Duodenal mucosa (tissue), 2 donors: ENCODE measurements around the gene EPHB2.

ENCODE experiments used
- H3K27ac ChIP-seq: one replicate; pipeline ENCODE4 v1.7.0; 2013; ENCODE audit warnings: low read depth, low read length
- H3K27me3 ChIP-seq, 2 donors: one replicate each; pipeline ENCODE4 v1.7.0; 2013; ENCODE audit warnings: low read length in 2 of 2, control low read depth in 1 of 2; ENCODE audit not compliant: insufficient read depth in 2 of 2, control insufficient read depth in 1 of 2
- H3K36me3 ChIP-seq, 2 donors: one replicate each; pipeline ENCODE4 v1.7.0; 2013; ENCODE audit warnings: low read length in 2 of 2, control low read depth in 1 of 2; ENCODE audit not compliant: insufficient read depth in 2 of 2, control insufficient read depth in 1 of 2
- H3K4me1 ChIP-seq, 2 donors: one replicate each; pipeline ENCODE4 v1.7.0; 2013; ENCODE audit warnings: low read length in 2 of 2, control low read depth in 1 of 2; ENCODE audit not compliant: insufficient read depth in 2 of 2, control insufficient read depth in 1 of 2
- H3K4me3 ChIP-seq, 2 donors: one replicate each; pipeline ENCODE4 v1.7.0; 2013; ENCODE audit warnings: low read length in 2 of 2, low read depth in 1 of 2
- H3K9ac ChIP-seq, 2 donors: one replicate each; pipeline ENCODE4 v1.7.0; 2013; ENCODE audit warnings: low read length in 2 of 2, low read depth in 1 of 2
- H3K9me3 ChIP-seq, 2 donors: one replicate each; pipeline ENCODE4 v1.7.0; 2013; ENCODE audit warnings: low read length in 2 of 2, control low read depth in 1 of 2; ENCODE audit not compliant: control insufficient read depth in 1 of 2

Gene EPHB2

GRCh38 chr1:22787636-22788035 lies 77.0 kb downstream of the EPHB2 start:
- no peaks in the 10 kb centered on the region for H3K27me3 ChIP-seq
- H3K4me1 ChIP-seq = peaks cover 32% of the 10 kb centered on the region in 2 donors
- peaks cover 0 to 34% of the 10 kb centered on the region in 2 donors for H3K36me3 ChIP-seq
- no peak overlapping the region for H3K9ac ChIP-seq
- H3K4me3 ChIP-seq = no peak overlapping the region
- H3K9me3 ChIP-seq = no peaks in the 10 kb centered on the region
- H3K27ac ChIP-seq = no peak overlapping the region

GRCh38 chr1:22788254-22788661 lies 77.6 kb downstream of the EPHB2 start:
- no peaks in the 10 kb centered on the region for H3K9me3 ChIP-seq

GRCh38 chr1:22789356-22789994 lies 78.8 kb downstream of the EPHB2 start:
- no peak overlapping the region for H3K9ac ChIP-seq
- no peak overlapping the region for H3K27ac ChIP-seq
- no peaks in the 10 kb centered on the region for H3K9me3 ChIP-seq
- peaks cover 36 to 38% of the 10 kb centered on the region in 2 donors for H3K4me1 ChIP-seq
- H3K36me3 ChIP-seq = peaks cover 0 to 24% of the 10 kb centered on the region in 2 donors
- H3K27me3 ChIP-seq = no peaks in the 10 kb centered on the region
- no peak overlapping the region for H3K4me3 ChIP-seq

More at GRCh38 chr1:22788254-22788661, 77.6 kb downstream of the EPHB2 start:
- Histone ChIP-seq H3K9ac (no peak overlapping the region), H3K4me1 (peaks cover 32% of the 10 kb centered on the region in 2 donors), H3K27ac (no peak overlapping the region), H3K4me3 (no peak overlapping the region), H3K36me3 (peaks cover 0 to 29% of the 10 kb centered on the region in 2 donors), H3K27me3 (no peaks in the 10 kb centered on the region)

DNA sequence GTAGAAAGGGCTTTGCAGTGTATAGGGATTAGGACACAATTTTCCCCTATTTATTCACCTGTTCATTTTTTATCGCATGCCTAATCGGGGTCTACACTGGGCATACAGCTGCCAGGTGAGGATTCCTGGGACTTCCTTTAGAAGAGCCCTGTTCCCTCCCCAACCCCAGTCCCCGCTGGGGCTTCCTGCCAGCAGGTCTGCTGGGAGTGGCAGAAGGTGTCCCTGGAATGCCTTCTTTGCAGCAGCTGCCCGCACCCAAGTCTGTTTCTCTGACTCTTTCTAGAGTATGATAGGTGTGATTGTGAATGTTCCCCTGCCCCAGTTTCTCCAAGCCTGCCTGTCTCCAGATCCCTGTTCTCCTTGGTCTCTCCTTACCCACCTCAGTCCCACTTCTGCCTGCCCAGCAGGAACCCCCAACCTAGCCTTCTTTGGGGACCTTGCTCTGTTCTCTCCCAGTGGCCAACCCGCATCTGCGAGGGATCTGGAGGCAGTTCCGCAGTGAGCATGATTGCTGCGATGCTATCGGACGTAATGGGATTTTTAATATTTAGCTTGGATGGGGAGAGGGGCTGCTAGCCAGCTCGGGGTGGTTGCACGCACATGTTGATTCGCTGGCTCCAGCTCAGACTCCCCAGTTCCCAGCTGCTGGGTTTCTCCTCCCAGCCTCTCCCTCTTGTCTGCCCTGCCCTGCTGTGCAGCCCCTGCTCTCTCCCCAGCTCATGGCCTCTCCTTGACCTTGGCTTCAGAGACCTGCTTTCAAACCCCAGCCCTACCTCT lies 79.8 kb downstream of the EPHB2 start:
- H3K4me3 ChIP-seq = peak overlapping the region in 1 of 2 donors; percentile 6
- no peak overlapping the region for H3K9ac ChIP-seq
- no peaks in the 10 kb centered on the region for H3K27me3 ChIP-seq
- H3K9me3 ChIP-seq = no peaks in the 10 kb centered on the region
- H3K4me1 ChIP-seq = peaks cover 40 to 42% of the 10 kb centered on the region in 2 donors
- H3K36me3 ChIP-seq = peaks cover 0 to 17% of the 10 kb centered on the region in 2 donors
- no peak overlapping the region for H3K27ac ChIP-seq

DNA sequence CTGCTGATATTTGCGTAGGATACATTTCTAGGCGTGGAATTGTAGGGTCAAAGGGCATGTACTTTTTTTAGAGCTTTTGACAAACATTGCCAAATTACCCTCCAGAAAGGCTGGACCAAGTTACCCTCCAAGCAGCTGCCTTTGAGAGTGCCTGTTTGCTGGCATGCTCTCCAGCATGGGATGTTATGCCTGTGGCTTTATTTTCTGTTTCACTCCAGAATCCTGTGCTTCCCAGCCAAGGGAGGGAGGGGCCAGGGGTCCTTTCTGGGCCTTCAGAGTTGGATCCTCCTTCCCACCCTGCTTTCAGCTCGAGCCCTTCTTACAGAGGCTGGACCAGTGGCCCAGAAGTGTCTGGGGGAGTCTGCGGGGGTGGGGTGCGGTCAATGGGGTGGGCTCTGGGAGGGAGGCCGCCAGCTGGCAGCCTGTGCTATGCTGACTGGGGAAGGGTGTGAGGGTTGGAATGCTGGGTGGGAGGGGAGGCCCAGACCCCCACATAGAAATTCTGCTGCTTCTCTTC lies 81.2 kb downstream of the EPHB2 start:
- Histone ChIP-seq H3K27me3 (no peaks in the 10 kb centered on the region), H3K27ac (no peak overlapping the region), H3K4me3 (no peak overlapping the region), H3K36me3 (peaks cover 0 to 2% of the 10 kb centered on the region in 2 donors), H3K9ac (no peak overlapping the region), H3K9me3 (no peaks in the 10 kb centered on the region), H3K4me1 (peaks cover 40 to 42% of the 10 kb centered on the region in 2 donors)

DNA sequence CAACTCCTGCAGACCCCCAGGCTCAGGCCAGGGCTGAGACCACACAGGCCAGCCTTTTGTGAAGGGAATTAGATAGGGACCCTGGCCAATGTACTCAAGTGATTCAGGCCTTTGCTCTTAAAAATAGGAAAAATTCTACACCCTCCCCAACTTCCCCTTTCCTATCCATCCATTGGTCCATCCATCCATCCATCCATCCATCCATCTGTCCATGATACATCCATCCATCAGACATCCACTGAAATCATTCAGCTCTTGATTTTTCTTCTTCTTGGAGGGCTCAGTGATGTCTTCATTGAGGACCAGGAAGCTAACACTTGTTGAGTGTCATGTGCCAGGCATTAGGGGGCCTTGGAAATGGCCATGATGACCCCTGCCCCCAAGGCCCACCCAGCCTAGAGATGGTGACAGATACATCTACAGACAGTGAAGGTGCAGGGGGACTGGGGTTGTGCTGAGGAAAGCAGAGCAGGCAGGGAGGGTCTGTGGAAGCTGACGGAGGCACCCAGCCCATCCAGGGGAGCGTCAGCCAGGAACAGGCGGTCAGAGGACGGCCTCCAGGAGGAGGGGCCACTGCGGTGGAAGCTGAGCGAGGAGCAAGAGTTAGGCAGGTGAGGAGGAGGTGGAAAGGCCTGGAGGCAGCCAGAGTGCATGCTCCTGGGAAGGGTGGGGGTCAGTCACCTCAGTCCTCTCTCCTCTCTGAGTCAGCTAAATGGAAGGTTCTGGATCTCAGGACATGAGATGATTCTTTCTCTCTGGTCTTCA lies 81.9 kb downstream of the EPHB2 start:
- Histone ChIP-seq H3K36me3 (peaks cover 0 to 2% of the 10 kb centered on the region in 2 donors), H3K9ac (no peak overlapping the region), H3K4me1 (peaks cover 40 to 41% of the 10 kb centered on the region in 2 donors)

DNA sequence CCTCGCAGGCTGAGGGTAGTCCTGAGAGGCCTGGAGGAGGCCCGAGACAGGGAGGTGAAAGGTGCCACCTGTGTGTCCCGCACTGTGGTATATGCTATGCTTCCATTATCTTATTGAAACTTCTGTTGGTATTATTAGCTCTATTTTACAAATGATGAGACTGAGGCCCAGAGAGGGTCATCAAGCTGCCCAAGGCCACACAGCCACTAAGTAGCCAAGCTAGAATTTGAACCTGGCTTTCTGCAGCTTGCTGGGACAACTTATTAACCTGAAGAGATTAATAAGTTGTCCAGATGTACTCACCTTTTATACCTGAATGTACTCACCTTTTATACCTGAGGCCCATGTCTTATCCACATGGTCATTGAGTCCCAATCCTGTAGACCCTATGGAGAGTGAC lies 83.0 kb downstream of the EPHB2 start:
- H3K27ac ChIP-seq = no peak overlapping the region
- no peak overlapping the region for H3K9ac ChIP-seq
- H3K27me3 ChIP-seq = no peaks in the 10 kb centered on the region
- peaks cover 31% of the 10 kb centered on the region in 2 donors for H3K4me1 ChIP-seq
- no peaks in the 10 kb centered on the region for H3K9me3 ChIP-seq
- peaks cover 0 to 4% of the 10 kb centered on the region in 2 donors for H3K36me3 ChIP-seq
- no peak overlapping the region for H3K4me3 ChIP-seq

More for the DNA sequence above, 81.9 kb downstream of the EPHB2 start:
- Histone ChIP-seq H3K27ac (no peak overlapping the region), H3K4me3 (no peak overlapping the region), H3K9me3 (no peaks in the 10 kb centered on the region), H3K27me3 (no peaks in the 10 kb centered on the region)

GRCh38 chr1:22794647-22795365 lies 84.2 kb downstream of the EPHB2 start:
- peaks cover 0 to 14% of the 10 kb centered on the region in 2 donors for H3K36me3 ChIP-seq
- H3K9me3 ChIP-seq = no peaks in the 10 kb centered on the region
- H3K4me1 ChIP-seq = peaks cover 25% of the 10 kb centered on the region in 2 donors
- no peak overlapping the region for H3K4me3 ChIP-seq
- H3K27ac ChIP-seq = no peak overlapping the region
- no peak overlapping the region for H3K9ac ChIP-seq
- no peaks in the 10 kb centered on the region for H3K27me3 ChIP-seq

- Histone ChIP-seq H3K4me1 (peaks cover 19 to 21% of the 10 kb centered on the region in 2 donors), H3K9me3 (no peaks in the 10 kb centered on the region), H3K27me3 (no peaks in the 10 kb centered on the region), H3K9ac (no peak overlapping the region), H3K27ac (no peak overlapping the region), H3K36me3 (peaks cover 0 to 19% of the 10 kb centered on the region in 2 donors), H3K4me3 (no peak overlapping the region)
These were observed 84.7 kb downstream of the EPHB2 start for GRCh38 chr1:22795366-22795714.
